ENCODE measurements around the gene FAIM2.
A peak's percentile ranks its signal among the peaks of the same experiment; 100 is the strongest.

Gene FAIM2

DNA sequence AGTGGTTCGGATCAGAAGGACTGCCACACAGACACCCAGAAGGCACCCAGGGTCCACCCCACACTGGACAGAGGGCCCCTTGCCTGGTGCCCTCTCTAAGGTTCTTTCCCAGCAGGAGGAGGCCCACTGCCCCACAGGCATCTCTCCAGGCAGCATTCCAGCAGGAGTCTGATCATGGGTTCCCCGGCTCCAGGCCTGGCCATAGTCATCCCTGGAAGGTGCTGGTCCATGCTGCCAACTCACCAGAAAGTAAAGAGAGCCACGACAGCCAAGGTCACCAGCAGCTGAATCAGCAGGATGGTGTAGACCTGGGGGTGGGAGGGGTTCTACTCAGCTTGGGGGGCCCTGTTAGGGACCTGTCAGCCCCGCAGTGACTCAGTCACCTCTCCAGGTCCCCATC, 6.4 kb downstream of the FAIM2 start:
- no peak overlapping the region for H3K4me3 ChIP-seq (ENCODE audit: low read length)
- no peak for DNase-seq (ENCODE audit: low read depth)
- TF ChIP-seq, protein P1, sequence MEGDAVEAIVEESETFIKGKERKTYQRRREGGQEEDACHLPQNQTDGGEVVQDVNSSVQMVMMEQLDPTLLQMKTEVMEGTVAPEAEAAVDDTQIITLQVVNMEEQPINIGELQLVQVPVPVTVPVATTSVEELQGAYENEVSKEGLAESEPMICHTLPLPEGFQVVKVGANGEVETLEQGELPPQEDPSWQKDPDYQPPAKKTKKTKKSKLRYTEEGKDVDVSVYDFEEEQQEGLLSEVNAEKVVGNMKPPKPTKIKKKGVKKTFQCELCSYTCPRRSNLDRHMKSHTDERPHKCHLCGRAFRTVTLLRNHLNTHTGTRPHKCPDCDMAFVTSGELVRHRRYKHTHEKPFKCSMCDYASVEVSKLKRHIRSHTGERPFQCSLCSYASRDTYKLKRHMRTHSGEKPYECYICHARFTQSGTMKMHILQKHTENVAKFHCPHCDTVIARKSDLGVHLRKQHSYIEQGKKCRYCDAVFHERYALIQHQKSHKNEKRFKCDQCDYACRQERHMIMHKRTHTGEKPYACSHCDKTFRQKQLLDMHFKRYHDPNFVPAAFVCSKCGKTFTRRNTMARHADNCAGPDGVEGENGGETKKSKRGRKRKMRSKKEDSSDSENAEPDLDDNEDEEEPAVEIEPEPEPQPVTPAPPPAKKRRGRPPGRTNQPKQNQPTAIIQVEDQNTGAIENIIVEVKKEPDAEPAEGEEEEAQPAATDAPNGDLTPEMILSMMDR (IDR thresholded peaks at IDR 0.05; ENCODE audit: insufficient read depth, low read depth, low read length, missing control alignments): no peak

DNA sequence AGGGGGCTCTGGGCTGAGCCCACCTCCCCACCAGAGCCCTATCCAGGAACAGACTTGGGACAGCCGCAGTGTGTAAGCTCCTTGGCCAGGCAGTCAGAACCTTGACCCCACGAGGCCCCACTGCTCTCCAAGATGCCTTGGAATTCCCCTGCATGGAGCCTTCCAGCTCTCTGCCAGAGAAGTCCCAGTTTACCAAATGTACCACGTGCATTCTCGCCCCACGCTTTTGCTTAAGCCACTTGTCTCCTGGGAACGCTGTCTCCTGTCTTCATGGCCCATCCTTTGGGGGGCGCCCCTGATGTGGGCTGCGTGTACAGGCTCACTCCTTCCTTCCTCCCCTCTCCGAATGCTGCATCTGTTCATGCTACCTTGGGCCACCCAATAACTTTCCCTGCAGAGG, 7.9 kb downstream of the FAIM2 start:
- TF ChIP-seq, protein P1 (IDR thresholded peaks at IDR 0.05; ENCODE audit: insufficient read depth, low read depth, low read length, missing control alignments): no peak
- H3K4me3 ChIP-seq (ENCODE audit: low read length): no peak overlapping the region
- no peak for DNase-seq (ENCODE audit: low read depth)

DNA sequence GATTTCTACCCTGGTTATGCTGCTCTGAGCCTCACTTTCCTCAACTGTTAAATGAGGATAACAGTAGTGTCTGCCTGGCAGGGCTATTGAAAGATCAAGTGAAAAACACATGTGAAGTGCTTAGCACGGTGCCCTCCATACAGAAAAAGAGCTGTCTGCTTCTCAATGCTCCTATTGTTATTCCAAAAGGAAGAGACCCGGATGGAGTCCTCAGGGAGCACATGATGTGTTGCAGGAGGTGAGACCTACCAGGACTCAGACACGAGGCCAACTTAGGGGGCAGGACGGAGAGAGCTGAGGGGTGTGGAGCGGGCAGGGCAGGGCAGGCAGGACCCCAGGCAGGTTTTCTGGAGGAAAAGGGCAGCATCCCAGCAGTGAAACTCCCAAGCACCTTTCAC, 8.9 kb downstream of the FAIM2 start:
- TF ChIP-seq, protein P1 (IDR thresholded peaks at IDR 0.05; ENCODE audit: insufficient read depth, low read depth, low read length, missing control alignments): no peak
- H3K4me3 ChIP-seq (ENCODE audit: low read length): no peak overlapping the region
- no peak for DNase-seq (ENCODE audit: low read depth)

DNA sequence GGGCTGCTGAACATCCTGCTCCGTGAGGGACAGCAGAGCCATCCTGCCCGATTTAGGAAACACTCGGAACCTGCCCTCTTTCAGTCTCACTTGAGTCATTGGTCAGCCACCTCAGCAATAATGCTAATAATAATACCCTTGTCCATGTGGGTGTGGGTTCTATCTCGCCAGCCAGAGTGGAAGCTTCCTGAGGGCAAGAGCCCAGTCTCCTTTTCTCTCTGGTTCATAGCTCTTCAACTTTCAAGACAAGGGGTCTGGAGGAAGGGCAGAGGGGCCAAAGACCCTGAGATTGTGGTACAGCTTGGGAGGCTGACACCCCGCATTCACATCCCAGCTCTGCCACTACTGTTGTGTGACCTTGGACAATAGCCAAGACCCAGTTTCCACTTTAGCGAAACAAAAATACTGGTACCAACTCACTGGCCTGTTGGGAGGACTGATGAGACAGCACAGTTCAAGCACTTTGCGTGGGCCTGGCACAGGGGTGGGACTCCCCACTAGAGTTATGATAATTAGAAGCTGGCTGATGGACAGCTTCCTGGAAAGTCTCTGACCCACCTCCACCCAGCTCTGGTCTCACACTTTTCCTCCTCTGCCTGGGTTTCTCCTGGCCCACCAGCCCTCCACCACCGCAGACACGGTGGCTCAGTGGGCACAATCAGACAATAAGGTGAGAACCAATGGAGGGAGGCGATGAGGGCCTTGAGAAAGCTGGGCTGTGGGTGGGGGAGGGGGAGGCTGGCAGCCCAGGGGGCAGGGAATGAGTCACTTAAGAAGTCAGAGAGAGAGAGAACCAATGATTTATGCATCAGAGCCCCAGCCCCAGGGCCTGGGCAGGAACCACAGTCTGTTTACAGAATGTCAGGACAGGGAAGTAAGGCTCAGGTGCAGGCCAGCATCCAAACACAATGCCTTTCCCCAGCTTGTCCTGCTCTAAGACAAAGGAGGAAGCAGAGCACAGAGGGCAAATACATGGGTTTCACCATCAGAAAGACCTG, 9.6 kb downstream of the FAIM2 start:
- H3K4me3 ChIP-seq (ENCODE audit: low read length): no peak overlapping the region
- TF ChIP-seq, protein P1 (IDR thresholded peaks at IDR 0.05; ENCODE audit: insufficient read depth, low read depth, low read length, missing control alignments): no peak
- DNase-seq (ENCODE audit: low read depth): peak; percentile 84

DNA sequence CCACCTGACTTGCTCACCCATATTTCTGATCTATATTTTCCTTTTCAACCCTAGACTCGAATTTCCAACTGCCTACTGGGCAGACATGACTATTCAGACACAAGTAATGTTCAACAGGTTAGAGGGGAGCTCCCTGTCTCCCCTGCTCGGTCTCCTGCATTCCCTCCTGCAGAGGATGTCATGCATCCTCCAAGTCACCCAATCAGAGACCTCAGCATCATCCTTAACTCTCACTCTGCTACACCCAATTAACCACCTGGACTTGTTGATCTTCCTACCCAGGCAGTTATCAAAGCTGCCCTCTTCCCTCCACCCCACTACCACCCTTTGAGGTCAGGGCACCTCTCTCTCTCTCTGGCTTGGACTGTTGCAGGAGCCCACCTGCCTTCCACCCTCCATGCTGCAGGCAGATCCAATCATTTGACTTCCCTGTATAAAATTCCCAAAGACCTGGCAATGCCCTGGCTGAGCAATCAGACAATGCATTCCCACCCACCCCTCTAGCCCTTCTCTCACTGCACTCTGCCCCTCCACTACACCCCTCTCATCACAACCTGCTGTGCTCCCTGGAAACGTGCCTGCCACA, 10.9 kb downstream of the FAIM2 start:
- no peak overlapping the region for H3K4me3 ChIP-seq (ENCODE audit: low read length)
- TF ChIP-seq, protein P1 (IDR thresholded peaks at IDR 0.05; ENCODE audit: insufficient read depth, low read depth, low read length, missing control alignments): no peak

DNA sequence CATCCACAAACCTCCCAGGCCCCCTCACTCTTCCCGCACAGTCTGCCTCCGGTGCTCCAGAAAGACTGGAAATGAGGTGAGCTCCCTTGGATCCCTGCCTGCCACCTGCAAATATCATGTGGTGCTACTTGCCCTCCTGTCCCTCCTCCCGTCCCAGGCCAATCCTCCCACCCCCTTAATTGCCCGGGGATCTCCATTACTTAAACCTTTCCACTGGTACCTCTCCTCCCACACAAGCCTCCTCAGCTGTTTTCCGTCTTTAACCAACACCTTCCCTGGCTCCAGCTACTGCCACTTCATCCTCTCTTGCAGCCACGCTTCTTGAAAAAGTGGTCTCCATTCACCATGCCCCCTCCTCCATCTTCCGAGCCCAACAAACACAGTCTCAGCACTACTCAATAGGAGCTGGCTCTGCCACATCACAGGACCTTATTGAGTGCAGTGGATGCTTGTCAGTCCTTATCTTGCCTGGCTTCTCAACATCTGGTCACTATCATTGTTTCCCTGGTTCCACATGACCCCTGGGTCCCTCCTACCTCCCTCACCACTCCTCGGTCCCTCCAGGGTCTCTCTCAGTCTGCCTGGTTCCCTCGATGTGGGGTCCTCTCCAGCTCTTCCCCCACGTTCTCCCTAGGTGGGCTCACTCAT, 11.5 kb downstream of the FAIM2 start:
- TF ChIP-seq, protein P1 (IDR thresholded peaks at IDR 0.05; ENCODE audit: insufficient read depth, low read depth, low read length, missing control alignments): no peak
- DNase-seq (ENCODE audit: low read depth): no peak

More for the DNA sequence above, 10.9 kb downstream of the FAIM2 start:
- no peak for DNase-seq (ENCODE audit: low read depth)

More for the DNA sequence above, 11.5 kb downstream of the FAIM2 start:
- H3K4me3 ChIP-seq (ENCODE audit: low read length): no peak overlapping the region

Measured in epithelial cell of esophagus (primary cell).